Ishikawa (cell line): ENCODE measurements around the gene MYO19.
A peak's percentile ranks its signal among the peaks of the same experiment; 100 is the strongest.

Experiments used
- CEBPB ChIP-seq: IDR thresholded peaks from 2 replicates; pipeline ENCODE4 v1.6.1; 2012
- CREB1 ChIP-seq: IDR thresholded peaks from 2 replicates; pipeline ENCODE4 v1.6.1; 2012; ENCODE audit warnings: low read depth
- EGR1 ChIP-seq: IDR thresholded peaks from 2 replicates; pipeline ENCODE4 v1.6.1; 2012
- EP300 ChIP-seq: IDR thresholded peaks from 2 replicates; pipeline ENCODE4 v1.6.1; 2012; ENCODE audit warnings: borderline replicate concordance
- FOXM1 ChIP-seq: IDR thresholded peaks from 2 replicates; pipeline ENCODE4 v1.6.1; 2012; ENCODE audit warnings: low read depth, borderline replicate concordance
- MAX ChIP-seq: IDR thresholded peaks from 2 replicates; pipeline ENCODE4 v1.6.1; 2012
- NFIC ChIP-seq: IDR thresholded peaks from 2 replicates; pipeline ENCODE4 v1.6.1; 2012
- RAD21 ChIP-seq: IDR thresholded peaks from 2 replicates; pipeline ENCODE4 v1.6.1; 2012; ENCODE audit warnings: low read depth
- TAF1 ChIP-seq: IDR thresholded peaks from 2 replicates; pipeline ENCODE4 v1.6.1; 2012; ENCODE audit warnings: low read depth, mild to moderate bottlenecking
- TCF12 ChIP-seq: IDR thresholded peaks from 2 replicates; pipeline ENCODE4 v1.6.1; 2012; ENCODE audit warnings: low read depth
- TEAD4 ChIP-seq: IDR thresholded peaks from 2 replicates; pipeline ENCODE4 v1.6.1; 2012
- USF1 ChIP-seq: IDR thresholded peaks from 2 replicates; pipeline ENCODE4 v1.6.1; 2012
- YY1 ChIP-seq: IDR thresholded peaks from 2 replicates; pipeline ENCODE4 v1.6.1; 2012; ENCODE audit warnings: low read depth
- ZBTB7A ChIP-seq: IDR thresholded peaks from 2 replicates; pipeline ENCODE4 v1.6.1; 2012; ENCODE audit warnings: low read depth
- TF ChIP-seq, protein P1 (sequence below): IDR thresholded peaks from 2 replicates; pipeline ENCODE4 v1.6.1; 2012; ENCODE audit warnings: low read depth, mild to moderate bottlenecking

The MYO19 gene

GRCh38 chr17:36486204-36487194 is 48.2 kb downstream of the MYO19 start, which contains the start of gene ZNHIT3:
TSS of gene ZNHIT3 (plus strand) at chr17:36486681. CDS start at chr17:36486700, 19 bp downstream.
- TF ChIP-seq TEAD4, result peak; percentile 34; the same call in 1 of the 2 replicates
- no peak for TF ChIP-seq FOXM1
- peak; percentile 49; the same call in 1 of the 2 replicates for TF ChIP-seq CREB1
- TF ChIP-seq USF1, result no peak
- TF ChIP-seq, protein P1, sequence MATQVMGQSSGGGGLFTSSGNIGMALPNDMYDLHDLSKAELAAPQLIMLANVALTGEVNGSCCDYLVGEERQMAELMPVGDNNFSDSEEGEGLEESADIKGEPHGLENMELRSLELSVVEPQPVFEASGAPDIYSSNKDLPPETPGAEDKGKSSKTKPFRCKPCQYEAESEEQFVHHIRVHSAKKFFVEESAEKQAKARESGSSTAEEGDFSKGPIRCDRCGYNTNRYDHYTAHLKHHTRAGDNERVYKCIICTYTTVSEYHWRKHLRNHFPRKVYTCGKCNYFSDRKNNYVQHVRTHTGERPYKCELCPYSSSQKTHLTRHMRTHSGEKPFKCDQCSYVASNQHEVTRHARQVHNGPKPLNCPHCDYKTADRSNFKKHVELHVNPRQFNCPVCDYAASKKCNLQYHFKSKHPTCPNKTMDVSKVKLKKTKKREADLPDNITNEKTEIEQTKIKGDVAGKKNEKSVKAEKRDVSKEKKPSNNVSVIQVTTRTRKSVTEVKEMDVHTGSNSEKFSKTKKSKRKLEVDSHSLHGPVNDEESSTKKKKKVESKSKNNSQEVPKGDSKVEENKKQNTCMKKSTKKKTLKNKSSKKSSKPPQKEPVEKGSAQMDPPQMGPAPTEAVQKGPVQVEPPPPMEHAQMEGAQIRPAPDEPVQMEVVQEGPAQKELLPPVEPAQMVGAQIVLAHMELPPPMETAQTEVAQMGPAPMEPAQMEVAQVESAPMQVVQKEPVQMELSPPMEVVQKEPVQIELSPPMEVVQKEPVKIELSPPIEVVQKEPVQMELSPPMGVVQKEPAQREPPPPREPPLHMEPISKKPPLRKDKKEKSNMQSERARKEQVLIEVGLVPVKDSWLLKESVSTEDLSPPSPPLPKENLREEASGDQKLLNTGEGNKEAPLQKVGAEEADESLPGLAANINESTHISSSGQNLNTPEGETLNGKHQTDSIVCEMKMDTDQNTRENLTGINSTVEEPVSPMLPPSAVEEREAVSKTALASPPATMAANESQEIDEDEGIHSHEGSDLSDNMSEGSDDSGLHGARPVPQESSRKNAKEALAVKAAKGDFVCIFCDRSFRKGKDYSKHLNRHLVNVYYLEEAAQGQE, result peak; percentile 31; the same call in 1 of the 2 replicates
- peak; percentile 95 for TF ChIP-seq MAX
- TF ChIP-seq RAD21, result no peak
- no peak for TF ChIP-seq EP300
- TF ChIP-seq ZBTB7A, result peak; percentile 86
- peak; percentile 86 for TF ChIP-seq YY1
- TF ChIP-seq TAF1, result peak; percentile 62; the same call in 1 of the 2 replicates
- TF ChIP-seq NFIC, result no peak
- no peak for TF ChIP-seq CEBPB
- TF ChIP-seq EGR1, result no peak
- 0 out of 2 replicates have a peak, but pooled peaks have one; percentile 29 for TF ChIP-seq TCF12

- TF ChIP-seq TEAD4 (no peak), ZBTB7A (no peak), NFIC (no peak), TAF1 (no peak), CEBPB (no peak), EP300 (no peak), USF1 (no peak), TCF12 (no peak), MAX (no peak)
- TF ChIP-seq, protein P1, result no peak
Observed at GRCh38 chr17:36485805-36486203, 48.9 kb downstream of the MYO19 start.

DNA sequence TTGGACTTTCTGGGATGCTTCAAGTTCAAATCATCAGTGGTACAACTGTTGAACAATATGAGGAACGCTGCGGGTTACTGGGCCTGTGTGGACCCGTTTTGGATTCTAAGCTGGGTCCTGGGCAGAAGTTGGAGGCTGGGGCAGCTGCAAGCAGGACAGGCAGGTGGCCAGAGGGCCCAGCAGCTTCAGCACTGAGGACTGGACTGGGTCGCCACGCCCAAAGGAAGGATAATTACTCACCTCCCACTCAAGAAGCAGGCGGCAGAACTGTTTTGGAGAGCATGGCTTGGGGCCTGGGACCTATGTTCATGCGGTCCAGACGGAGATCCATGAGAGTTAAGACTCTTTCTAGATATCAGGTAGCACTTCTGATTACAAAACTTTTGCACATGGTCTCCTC is 49.6 kb downstream of the MYO19 start:
- no peak for TF ChIP-seq EP300
- no peak for TF ChIP-seq NFIC
- TF ChIP-seq TCF12, result no peak
- no peak for TF ChIP-seq TEAD4
- no peak for TF ChIP-seq YY1

- TF ChIP-seq TEAD4 (peak; percentile 29), EP300 (no peak), ZBTB7A (no peak), RAD21 (peak; percentile 82), TCF12 (no peak), TAF1 (no peak), NFIC (peak; percentile 18; the same call in 1 of the 2 replicates), MAX (peak; percentile 99), YY1 (no peak), CEBPB (no peak), CREB1 (no peak), FOXM1 (no peak), USF1 (peak; percentile 45; the same call in 1 of the 2 replicates), EGR1 (no peak)
- TF ChIP-seq, protein P1, result no peak; the same call in 1 of the 2 replicates
Observed at GRCh38 chr17:36482611-36483504, 51.8 kb downstream of the MYO19 start.
